ENCODE measurements around the gene VSTM4.

Gene VSTM4

GRCh38 chr10:49153115-49153514, 37.8 kb upstream of the VSTM4 start:
- TF ChIP-seq, protein P1, sequence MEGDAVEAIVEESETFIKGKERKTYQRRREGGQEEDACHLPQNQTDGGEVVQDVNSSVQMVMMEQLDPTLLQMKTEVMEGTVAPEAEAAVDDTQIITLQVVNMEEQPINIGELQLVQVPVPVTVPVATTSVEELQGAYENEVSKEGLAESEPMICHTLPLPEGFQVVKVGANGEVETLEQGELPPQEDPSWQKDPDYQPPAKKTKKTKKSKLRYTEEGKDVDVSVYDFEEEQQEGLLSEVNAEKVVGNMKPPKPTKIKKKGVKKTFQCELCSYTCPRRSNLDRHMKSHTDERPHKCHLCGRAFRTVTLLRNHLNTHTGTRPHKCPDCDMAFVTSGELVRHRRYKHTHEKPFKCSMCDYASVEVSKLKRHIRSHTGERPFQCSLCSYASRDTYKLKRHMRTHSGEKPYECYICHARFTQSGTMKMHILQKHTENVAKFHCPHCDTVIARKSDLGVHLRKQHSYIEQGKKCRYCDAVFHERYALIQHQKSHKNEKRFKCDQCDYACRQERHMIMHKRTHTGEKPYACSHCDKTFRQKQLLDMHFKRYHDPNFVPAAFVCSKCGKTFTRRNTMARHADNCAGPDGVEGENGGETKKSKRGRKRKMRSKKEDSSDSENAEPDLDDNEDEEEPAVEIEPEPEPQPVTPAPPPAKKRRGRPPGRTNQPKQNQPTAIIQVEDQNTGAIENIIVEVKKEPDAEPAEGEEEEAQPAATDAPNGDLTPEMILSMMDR (conservative IDR thresholded peaks at IDR 0.05; ENCODE audit: low read depth, low read length) = no peak
- H3K4me3 ChIP-seq (ENCODE audit: low read depth, low read length) = no peak overlapping the region
- no peak for DNase-seq (ENCODE audit: low read depth)

GRCh38 chr10:49152663-49153062, 37.3 kb upstream of the VSTM4 start:
- no peak for DNase-seq (ENCODE audit: low read depth)
- TF ChIP-seq, protein P1 (conservative IDR thresholded peaks at IDR 0.05; ENCODE audit: low read depth, low read length) = no peak

DNA sequence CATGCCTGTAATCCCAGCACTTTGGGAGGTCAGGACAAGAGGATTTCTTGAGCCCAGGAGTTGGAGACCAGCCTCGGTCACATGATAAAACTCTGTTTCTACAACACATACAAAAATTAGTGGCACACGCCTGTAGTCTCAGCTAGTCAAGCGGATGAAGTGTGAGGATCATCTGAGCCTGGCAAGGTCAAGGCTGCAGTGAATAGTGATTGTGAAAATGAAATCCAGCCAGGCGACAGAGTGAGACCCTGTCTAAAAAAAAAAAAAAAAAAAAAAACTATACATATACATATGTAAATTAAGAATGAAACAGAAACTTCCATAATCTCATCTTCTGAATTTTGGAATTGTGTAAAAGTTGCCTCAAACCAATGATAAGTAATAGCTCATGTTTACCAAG, 36.7 kb upstream of the VSTM4 start:
- DNase-seq (ENCODE audit: low read depth) = no peak
- TF ChIP-seq, protein P1 (conservative IDR thresholded peaks at IDR 0.05; ENCODE audit: low read depth, low read length) = no peak
- H3K4me3 ChIP-seq (ENCODE audit: low read depth, low read length) = no peak overlapping the region

More at GRCh38 chr10:49152663-49153062, 37.3 kb upstream of the VSTM4 start:
- no peak overlapping the region for H3K4me3 ChIP-seq (ENCODE audit: low read depth, low read length)

- TF ChIP-seq, protein P1 (conservative IDR thresholded peaks at IDR 0.05; ENCODE audit: low read depth, low read length) = no peak
Measured at GRCh38 chr10:49151481-49151880, 36.2 kb upstream of the VSTM4 start.

GRCh38 chr10:49151025-49151445, 35.7 kb upstream of the VSTM4 start:
- TF ChIP-seq, protein P1 (conservative IDR thresholded peaks at IDR 0.05; ENCODE audit: low read depth, low read length) = no peak
- no peak overlapping the region for H3K4me3 ChIP-seq (ENCODE audit: low read depth, low read length)
- DNase-seq (ENCODE audit: low read depth) = no peak

More at GRCh38 chr10:49151481-49151880, 36.2 kb upstream of the VSTM4 start:
- no peak overlapping the region for H3K4me3 ChIP-seq (ENCODE audit: low read depth, low read length)
- DNase-seq (ENCODE audit: low read depth) = no peak

GRCh38 chr10:49150426-49150825, 35.1 kb upstream of the VSTM4 start:
- no peak overlapping the region for H3K4me3 ChIP-seq (ENCODE audit: low read depth, low read length)
- TF ChIP-seq, protein P1 (conservative IDR thresholded peaks at IDR 0.05; ENCODE audit: low read depth, low read length) = no peak
- DNase-seq (ENCODE audit: low read depth) = no peak

GRCh38 chr10:49149881-49150280, 34.6 kb upstream of the VSTM4 start:
- TF ChIP-seq, protein P1 (conservative IDR thresholded peaks at IDR 0.05; ENCODE audit: low read depth, low read length) = no peak
- DNase-seq (ENCODE audit: low read depth) = no peak
- H3K4me3 ChIP-seq (ENCODE audit: low read depth, low read length) = no peak overlapping the region
